ENCODE measurements around the gene KRTAP5-10. TPM values are rescaled to one million over a fixed set of nuclear protein-coding genes. Genes with fewer than 3 reads are reported as not detected.
"Not testable (repeated sequence)": the region's sequence is repeated elsewhere in the genome, so short reads cannot be mapped to it uniquely, and the experiment has no call there.

The KRTAP5-10 gene
- total and polyA plus RNA-seq, 2 donors (not counting 3 experiments of a cell fraction or from before 2014, with no cell fraction given), result not detected

DNA sequence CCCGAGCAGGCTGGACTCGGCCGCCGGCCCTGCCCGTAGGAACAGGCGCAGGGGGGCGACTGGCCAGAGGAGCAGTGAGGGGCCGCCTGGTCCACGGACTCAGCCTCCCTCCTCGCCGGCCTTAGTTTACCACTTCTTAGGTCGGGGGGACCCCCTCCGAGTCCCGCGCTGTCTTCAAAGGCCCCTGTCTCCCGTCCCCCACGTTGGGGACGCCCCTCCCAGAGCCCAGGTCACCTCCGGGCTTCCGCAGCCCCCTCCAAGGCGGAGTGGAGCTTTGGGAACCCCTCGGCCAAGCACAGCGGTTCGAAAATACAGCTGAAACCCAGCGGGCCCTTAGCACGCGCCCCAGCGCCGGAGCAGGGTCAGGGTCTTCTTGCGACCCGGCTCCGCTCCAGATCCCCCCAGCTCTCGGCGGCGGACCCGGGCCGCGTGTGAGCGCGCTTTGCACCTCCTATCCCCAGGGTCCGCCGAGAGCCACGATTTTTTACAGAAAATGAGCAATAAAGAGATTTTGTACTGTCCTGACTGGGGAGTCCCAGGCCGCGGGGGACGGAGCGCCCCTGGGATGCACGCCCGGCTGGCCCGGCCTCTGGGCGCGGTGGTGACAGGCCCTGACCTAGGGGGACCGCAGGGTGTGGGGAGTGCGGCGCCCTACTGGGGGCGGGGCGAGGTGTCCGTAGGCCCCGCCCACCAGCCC lies 42.3 kb downstream of the KRTAP5-10 start:
- H4K20me1 ChIP-seq (replicated peaks; ENCODE audit: control insufficient read depth, extremely low read depth, insufficient read depth, low read length); DNase-seq (ENCODE audit: low read depth, low spot score); H3K4me2 ChIP-seq (ENCODE audit: insufficient read depth, low read length); intact Hi-C loops (cut with micrococcal nuclease); H3K36me3 ChIP-seq (ENCODE audit: control insufficient read depth in 2 of 2, extremely low read depth in 1 of 2, insufficient read depth in 2 of 2, low read length in 2 of 2); BruUV-seq (replicated peaks); H3K9me3 ChIP-seq (replicated peaks; ENCODE audit: control insufficient read depth, insufficient read depth, low read length); FAIRE-seq; CTCF ChIA-PET; H3K9me1 ChIP-seq (replicated peaks; ENCODE audit: control insufficient read depth, extremely low read depth, insufficient read depth, low read length); H3K9ac ChIP-seq (replicated peaks; ENCODE audit: extremely low read depth, insufficient read depth, low read length); H3K4me3 ChIP-seq (replicated peaks in 1 of 3; ENCODE audit: insufficient read depth in 1 of 3, low read depth in 1 of 3, low read length in 3 of 3); dilution Hi-C loops (cut with MboI; ENCODE audit: extremely low pct_ligation_motif_present, low sequenced_read_pairs); POLR2A ChIA-PET; H3K79me2 ChIP-seq (ENCODE audit: control insufficient read depth, insufficient read depth, low read length); H2AFZ ChIP-seq (ENCODE audit: low read depth, low read length); H3K27ac ChIP-seq (ENCODE audit: insufficient read depth, low read depth, low read length); H3K27me3 ChIP-seq (ENCODE audit: control insufficient read depth in 2 of 2, insufficient read depth in 2 of 2, low read length in 2 of 2); H3K4me1 ChIP-seq (ENCODE audit: control insufficient read depth, extremely low read depth, insufficient read depth, low read length): not testable (repeated sequence)
- TF ChIP-seq EZH2 (IDR thresholded peaks at IDR 0.05; ENCODE audit: borderline replicate concordance, low read depth, low read length, severe bottlenecking), result peak; percentile 79

DNA sequence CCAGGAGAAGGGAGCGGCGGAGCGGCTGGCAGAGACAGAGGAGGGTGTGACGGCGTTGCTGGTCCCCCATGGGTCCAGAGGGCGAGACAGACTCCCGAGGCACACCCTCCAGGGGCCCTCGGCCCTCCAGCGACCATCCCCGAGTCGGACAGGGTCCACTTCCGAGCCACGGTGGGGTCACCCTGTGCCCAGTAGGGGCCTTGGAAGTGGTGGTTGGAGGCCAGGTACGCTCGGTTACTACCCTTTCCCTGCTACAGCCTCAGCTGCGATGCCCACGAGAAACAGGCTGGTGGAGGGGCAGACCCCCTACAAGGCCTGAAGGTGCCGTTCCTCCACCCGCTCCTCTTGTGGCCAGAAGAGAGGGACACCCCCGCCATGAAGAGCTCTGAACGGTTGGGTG lies 42.9 kb downstream of the KRTAP5-10 start:
- H3K4me3 ChIP-seq (replicated peaks in 1 of 3; ENCODE audit: insufficient read depth in 1 of 3, low read depth in 1 of 3, low read length in 3 of 3); H3K9me1 ChIP-seq (replicated peaks; ENCODE audit: control insufficient read depth, extremely low read depth, insufficient read depth, low read length); H3K9me3 ChIP-seq (replicated peaks; ENCODE audit: control insufficient read depth, insufficient read depth, low read length); H3K4me1 ChIP-seq (ENCODE audit: control insufficient read depth, extremely low read depth, insufficient read depth, low read length); dilution Hi-C loops (cut with MboI; ENCODE audit: extremely low pct_ligation_motif_present, low sequenced_read_pairs); CTCF ChIA-PET; H3K4me2 ChIP-seq (ENCODE audit: insufficient read depth, low read length); BruUV-seq (replicated peaks); H2AFZ ChIP-seq (ENCODE audit: low read depth, low read length); H3K27me3 ChIP-seq (ENCODE audit: control insufficient read depth in 2 of 2, insufficient read depth in 2 of 2, low read length in 2 of 2); DNase-seq (ENCODE audit: low read depth, low spot score); H3K36me3 ChIP-seq (ENCODE audit: control insufficient read depth in 2 of 2, extremely low read depth in 1 of 2, insufficient read depth in 2 of 2, low read length in 2 of 2); H3K27ac ChIP-seq (ENCODE audit: insufficient read depth, low read depth, low read length); FAIRE-seq; POLR2A ChIA-PET; H3K9ac ChIP-seq (replicated peaks; ENCODE audit: extremely low read depth, insufficient read depth, low read length); H4K20me1 ChIP-seq (replicated peaks; ENCODE audit: control insufficient read depth, extremely low read depth, insufficient read depth, low read length); intact Hi-C loops (cut with micrococcal nuclease); H3K79me2 ChIP-seq (ENCODE audit: control insufficient read depth, insufficient read depth, low read length): not testable (repeated sequence)

DNA sequence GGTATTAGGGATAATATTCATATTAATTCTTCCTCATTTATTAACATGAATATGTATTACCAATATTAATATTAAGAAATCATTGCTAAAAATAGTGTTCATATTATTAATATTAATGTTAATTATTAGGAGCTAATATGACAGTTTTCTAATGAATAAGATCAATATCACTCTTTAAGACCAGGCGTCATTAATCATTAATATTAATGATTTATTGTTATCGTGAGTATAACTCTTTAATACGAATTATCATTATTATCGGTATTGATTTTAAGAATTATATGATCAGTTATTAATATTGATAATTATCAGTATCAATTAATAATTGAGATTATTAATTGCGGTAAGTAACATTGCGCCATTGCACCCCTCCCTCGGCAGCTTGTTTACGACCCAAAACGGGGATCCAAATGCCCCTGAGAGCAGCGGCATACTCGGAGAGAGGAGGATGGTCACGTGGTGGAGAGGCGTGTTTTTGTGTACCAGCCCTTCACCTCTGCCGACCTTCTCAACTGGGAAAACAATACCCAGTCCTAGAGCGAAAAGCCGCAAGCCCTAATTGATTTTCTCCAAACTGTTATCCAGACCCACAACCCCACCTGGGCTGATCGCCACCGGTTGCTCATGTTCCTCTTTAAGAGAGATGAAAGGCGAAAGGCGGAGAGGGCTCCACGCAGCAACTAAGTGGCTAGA lies 46.0 kb downstream of the KRTAP5-10 start:
- H3K36me3 ChIP-seq (ENCODE audit: control insufficient read depth in 2 of 2, extremely low read depth in 1 of 2, insufficient read depth in 2 of 2, low read length in 2 of 2); intact Hi-C loops (cut with micrococcal nuclease); H3K4me1 ChIP-seq (ENCODE audit: control insufficient read depth, extremely low read depth, insufficient read depth, low read length); BruUV-seq (replicated peaks); H3K27me3 ChIP-seq (ENCODE audit: control insufficient read depth in 2 of 2, insufficient read depth in 2 of 2, low read length in 2 of 2); FAIRE-seq; H2AFZ ChIP-seq (ENCODE audit: low read depth, low read length); CTCF ChIA-PET; H3K9ac ChIP-seq (replicated peaks; ENCODE audit: extremely low read depth, insufficient read depth, low read length); POLR2A ChIA-PET; H4K20me1 ChIP-seq (replicated peaks; ENCODE audit: control insufficient read depth, extremely low read depth, insufficient read depth, low read length); H3K9me3 ChIP-seq (replicated peaks; ENCODE audit: control insufficient read depth, insufficient read depth, low read length); H3K79me2 ChIP-seq (ENCODE audit: control insufficient read depth, insufficient read depth, low read length); H3K4me2 ChIP-seq (ENCODE audit: insufficient read depth, low read length); DNase-seq (ENCODE audit: low read depth, low spot score); H3K9me1 ChIP-seq (replicated peaks; ENCODE audit: control insufficient read depth, extremely low read depth, insufficient read depth, low read length); H3K4me3 ChIP-seq (replicated peaks in 1 of 3; ENCODE audit: insufficient read depth in 1 of 3, low read depth in 1 of 3, low read length in 3 of 3); H3K27ac ChIP-seq (ENCODE audit: insufficient read depth, low read depth, low read length); dilution Hi-C loops (cut with MboI; ENCODE audit: extremely low pct_ligation_motif_present, low sequenced_read_pairs): not testable (repeated sequence)

DNA sequence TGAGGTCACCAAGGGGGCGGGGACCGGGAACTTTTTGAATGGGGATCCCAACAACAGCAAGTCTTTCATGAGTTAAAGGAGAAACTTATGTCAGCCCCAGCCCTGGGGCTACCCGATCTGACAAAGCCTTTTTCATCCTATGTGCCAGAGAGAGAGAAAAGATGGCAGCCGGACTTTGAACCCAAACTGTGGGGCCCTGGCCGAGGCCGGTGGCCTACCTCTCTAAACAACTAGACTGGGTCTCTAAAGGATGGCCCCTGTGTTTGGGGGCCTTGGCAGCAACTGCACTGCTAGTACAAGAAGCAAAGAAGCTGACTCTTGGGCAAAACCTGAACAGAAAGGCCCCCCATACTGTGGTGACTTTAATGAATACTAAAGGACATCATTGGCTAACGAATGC lies 48.6 kb downstream of the KRTAP5-10 start:
- H3K4me1 ChIP-seq (ENCODE audit: control insufficient read depth, extremely low read depth, insufficient read depth, low read length); H3K27ac ChIP-seq (ENCODE audit: insufficient read depth, low read depth, low read length); FAIRE-seq; H4K20me1 ChIP-seq (replicated peaks; ENCODE audit: control insufficient read depth, extremely low read depth, insufficient read depth, low read length); intact Hi-C loops (cut with micrococcal nuclease); BruUV-seq (replicated peaks); POLR2A ChIA-PET; CTCF ChIA-PET; H3K36me3 ChIP-seq (ENCODE audit: control insufficient read depth in 2 of 2, extremely low read depth in 1 of 2, insufficient read depth in 2 of 2, low read length in 2 of 2); H3K4me2 ChIP-seq (ENCODE audit: insufficient read depth, low read length); H3K4me3 ChIP-seq (replicated peaks in 1 of 3; ENCODE audit: insufficient read depth in 1 of 3, low read depth in 1 of 3, low read length in 3 of 3); H3K9me3 ChIP-seq (replicated peaks; ENCODE audit: control insufficient read depth, insufficient read depth, low read length); H2AFZ ChIP-seq (ENCODE audit: low read depth, low read length); H3K79me2 ChIP-seq (ENCODE audit: control insufficient read depth, insufficient read depth, low read length); dilution Hi-C loops (cut with MboI; ENCODE audit: extremely low pct_ligation_motif_present, low sequenced_read_pairs); H3K9me1 ChIP-seq (replicated peaks; ENCODE audit: control insufficient read depth, extremely low read depth, insufficient read depth, low read length); H3K9ac ChIP-seq (replicated peaks; ENCODE audit: extremely low read depth, insufficient read depth, low read length); H3K27me3 ChIP-seq (ENCODE audit: control insufficient read depth in 2 of 2, insufficient read depth in 2 of 2, low read length in 2 of 2); DNase-seq (ENCODE audit: low read depth, low spot score): not testable (repeated sequence)
